HG03039 (cell line): ENCODE results near the gene HPCAL4.
A peak's percentile ranks its signal among the peaks of the same experiment; 100 is the strongest.

Experiments used
- ATAC-seq: cut with Tn5 transposase; IDR thresholded peaks from one replicate; pipeline ENCODE4 v1.9.1; 2021; ENCODE audit warnings: mild to moderate bottlenecking, moderate library complexity; ENCODE audit not compliant: unreplicated experiment

HPCAL4 gene

GRCh38 chr1:39691383-39692151 lies at the start of gene HPCAL4:
Gene HPCAL4 (minus strand): TSS chr1:39691433. CDS start chr1:39684603, 6,830 bp downstream.
- peak; percentile 72 for ATAC-seq

DNA sequence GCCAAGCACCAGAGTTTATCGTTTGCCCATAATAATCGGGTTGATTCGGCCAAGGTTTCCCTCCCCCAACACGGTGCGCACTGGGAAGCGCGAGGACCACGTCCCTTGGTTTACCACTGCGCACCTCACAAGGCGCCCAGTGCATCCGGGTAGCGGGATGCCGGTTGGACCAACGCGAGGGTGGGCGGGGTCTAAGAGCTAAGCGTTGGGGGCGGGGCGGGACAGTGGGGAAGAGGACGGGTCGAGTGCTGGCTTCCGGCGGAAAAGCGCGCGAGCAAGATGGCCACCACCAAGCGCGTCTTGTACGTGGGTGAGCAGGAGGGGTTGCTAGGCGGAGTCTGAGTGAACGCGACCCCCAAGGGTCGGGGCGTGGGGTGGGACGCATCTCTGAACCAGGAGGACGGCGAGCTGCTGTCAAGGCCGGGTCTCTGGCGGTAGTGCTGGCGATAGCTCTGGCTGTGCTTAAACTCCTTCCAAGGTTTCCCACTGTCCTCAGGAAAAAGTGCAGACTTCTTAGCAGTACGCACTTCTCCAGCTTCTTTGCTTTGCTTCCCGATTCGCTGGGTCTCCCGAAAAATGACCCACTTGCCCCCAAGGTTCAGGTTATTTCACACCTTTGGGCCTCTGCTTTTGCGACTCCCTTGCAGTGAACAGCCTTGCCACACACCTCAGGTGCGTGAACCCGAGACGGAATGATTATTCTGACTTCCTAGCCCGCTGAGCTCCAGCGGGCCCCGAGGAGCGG lies 47.6 kb upstream of the HPCAL4 start, which contains the start of gene PPIE:
TSS of gene PPIE (plus strand) at position 261 of the 745 bp plus-strand sequence. CDS start at position 280, 19 bp downstream.
- peak; percentile 82 for ATAC-seq

DNA sequence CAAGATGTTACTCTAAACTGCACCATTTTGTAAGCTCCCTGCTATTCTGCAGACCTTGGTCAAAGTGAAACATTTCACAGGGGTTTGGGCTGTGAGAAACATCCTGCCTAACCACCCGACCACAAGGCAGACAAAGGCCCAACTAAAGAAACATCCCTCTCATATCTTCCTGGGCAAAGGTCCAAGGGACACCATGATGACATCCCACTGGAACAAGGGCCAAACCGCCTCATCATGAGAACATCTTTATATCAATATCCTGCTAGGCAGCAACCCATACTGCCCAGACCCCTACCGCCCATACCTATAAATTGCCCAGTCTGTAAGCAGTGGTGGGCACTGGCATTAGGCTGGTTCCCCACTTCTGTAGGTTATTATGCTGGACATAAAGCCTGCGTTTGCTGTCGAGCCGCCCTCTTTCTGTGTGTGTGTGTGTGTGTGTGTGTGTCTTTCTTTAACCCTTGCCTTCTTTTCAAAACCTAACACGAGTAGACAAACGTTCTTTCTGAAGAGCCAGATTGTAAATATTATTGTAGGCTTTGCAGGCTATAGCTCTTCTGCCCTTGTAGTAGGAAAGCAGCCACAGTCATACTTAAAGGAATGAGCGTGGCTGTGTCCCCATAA lies 46.4 kb upstream of the HPCAL4 start:
- ATAC-seq: no peak

DNA sequence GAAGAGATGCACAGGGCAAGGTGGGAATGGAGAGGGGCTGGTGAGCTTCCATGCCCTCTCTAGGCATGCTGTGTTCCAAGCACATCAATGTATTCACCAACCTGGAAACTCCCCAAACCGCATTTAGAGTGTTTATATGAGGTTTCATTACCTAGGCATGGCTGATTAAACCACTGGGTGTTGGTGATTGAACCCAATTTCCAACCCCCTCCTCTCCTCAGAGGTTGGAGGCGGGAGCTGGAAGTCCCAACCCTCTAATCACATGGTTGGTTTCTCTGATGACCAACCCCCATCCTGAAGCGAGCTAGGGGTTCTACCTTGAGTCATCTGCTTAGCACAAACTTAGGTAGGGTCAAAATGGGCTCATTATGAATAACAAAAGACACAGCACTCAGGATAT lies 44.5 kb upstream of the HPCAL4 start:
- no peak for ATAC-seq

DNA sequence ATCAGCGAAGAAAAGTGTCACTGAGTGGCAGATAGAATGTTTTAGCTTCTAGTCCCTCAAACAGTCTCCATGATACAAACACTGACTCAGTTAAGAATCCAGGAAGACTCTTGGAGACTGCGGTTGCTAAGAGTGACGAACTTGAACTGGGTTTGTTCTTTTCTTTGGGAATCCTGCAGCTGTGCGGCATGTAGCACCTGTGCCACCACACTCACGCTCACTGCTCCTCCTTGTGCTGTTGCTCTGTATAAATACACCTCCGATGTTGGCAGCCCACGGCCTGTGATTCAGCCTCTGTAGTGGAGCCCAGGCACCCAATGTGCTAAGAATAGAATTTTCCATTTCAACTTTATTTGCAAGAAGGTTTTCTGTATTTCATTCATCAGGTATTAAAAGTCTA lies 41.9 kb upstream of the HPCAL4 start:
- ATAC-seq: no peak

- no peak for ATAC-seq
These were observed 41.5 kb upstream of the HPCAL4 start for GRCh38 chr1:39732730-39733129.

DNA sequence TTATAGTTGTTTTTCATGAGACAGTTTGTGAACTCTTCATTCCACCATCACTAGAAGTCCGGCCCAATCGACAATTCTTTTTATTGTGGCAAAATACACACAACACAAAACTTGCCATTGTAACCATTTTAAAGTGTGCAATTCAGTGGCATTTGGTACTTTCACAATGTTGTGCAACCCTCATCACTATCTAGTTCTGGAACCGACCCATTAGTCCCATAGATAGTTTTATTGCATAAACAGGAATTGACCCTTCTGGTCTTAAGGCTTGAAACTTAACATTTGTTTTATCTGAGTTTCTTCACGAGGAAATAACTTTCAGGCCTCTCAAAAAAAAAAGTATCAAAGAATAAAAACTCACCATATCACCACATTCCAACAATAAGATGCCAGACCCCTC lies 38.6 kb upstream of the HPCAL4 start:
- ATAC-seq: no peak

GRCh38 chr1:39729030-39729429 lies 37.8 kb upstream of the HPCAL4 start:
- ATAC-seq: no peak

DNA sequence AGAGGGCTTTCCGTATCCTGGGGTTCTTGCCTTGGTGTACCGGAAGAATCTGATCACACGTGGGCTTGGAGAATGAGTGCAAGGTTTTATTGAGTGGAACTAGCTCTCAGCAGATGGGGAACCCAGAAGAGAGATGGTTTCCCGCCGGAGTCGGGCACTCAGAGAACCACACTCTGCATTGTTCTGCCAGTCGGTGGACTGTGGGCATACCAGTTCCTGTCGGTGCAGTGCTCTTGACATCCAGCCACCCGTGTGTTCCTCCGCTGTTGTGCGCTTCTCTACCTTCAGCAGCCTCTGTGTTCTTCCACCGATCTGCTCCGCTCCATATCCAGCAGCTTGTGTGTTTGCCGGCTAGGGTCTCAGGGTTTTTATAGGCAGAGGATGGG lies 36.7 kb upstream of the HPCAL4 start:
- no peak for ATAC-seq

DNA sequence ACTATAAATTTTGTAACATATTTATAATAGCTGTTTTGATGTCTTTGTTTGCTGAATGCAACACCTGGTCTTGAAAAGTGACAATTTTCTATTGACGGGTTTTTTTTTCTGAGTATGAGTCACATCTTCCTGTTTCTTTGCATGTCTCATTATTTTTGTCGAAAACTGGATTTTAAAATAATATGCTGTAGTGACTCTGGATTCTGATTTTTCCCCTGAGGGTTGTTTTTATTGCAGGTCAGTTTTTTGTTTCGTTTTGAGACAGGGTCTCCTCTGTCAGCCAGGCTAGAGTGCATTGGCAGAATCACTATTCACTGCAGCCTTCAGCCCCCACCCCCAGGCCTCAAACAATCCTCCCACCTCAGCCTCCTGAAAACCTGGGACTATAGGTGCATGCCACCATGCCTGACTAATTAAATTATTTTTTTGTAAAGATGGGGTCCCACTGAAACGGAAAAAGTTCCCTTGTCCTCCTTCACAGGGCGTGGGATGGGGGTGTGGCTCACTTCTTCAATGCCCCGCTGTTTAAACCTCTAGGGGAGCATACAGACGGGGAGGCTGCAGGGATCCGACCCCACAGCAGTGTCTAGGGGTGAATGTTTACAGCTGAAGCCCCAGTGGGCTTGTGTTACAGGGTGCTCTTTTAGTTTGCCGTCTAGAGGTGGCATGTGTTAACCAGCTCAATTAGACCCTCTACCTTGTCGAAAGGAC lies 36.1 kb upstream of the HPCAL4 start:
- no peak for ATAC-seq

GRCh38 chr1:39726600-39726999 lies 35.4 kb upstream of the HPCAL4 start:
- ATAC-seq: no peak

DNA sequence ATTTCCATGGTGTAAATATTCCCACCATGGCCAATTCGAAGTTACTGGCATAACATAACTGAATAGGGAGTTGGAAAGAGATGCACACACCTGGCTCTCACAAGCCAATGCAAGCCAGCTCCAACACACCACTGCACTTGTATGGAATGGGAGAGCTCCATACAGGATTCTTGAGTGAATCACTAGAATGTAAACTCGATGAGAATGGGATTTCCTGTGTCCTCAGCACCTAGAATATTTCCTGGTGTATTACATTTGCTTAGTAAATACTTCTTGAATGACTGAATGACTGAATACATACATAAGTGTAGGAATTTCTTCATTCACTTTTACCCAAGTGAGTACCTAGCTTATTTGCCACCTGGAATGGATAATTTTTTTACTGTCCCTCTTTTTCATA lies 31.3 kb upstream of the HPCAL4 start:
- ATAC-seq: no peak

DNA sequence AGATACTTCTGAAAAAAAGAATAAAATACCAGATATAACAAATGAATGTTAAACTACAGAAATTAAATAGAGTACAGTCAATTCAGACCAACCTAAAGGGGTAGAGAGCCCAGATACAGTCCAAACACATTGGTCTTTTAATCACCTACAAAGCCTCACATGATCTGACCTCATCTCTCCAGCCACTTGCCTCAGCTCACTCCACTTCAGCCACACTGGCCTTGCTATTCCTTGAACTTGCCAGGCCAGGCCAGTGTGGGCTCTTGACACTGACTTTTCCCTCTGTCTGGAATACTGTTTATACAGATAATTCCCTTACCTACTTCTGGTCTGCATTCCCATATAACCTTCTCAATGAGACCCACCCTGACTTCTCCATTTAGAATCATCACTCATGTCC lies 30.4 kb upstream of the HPCAL4 start:
- ATAC-seq: no peak

GRCh38 chr1:39720094-39720999 lies 29.1 kb upstream of the HPCAL4 start:
- ATAC-seq: no peak

GRCh38 chr1:39717809-39718208 lies 26.6 kb upstream of the HPCAL4 start:
- ATAC-seq: no peak

DNA sequence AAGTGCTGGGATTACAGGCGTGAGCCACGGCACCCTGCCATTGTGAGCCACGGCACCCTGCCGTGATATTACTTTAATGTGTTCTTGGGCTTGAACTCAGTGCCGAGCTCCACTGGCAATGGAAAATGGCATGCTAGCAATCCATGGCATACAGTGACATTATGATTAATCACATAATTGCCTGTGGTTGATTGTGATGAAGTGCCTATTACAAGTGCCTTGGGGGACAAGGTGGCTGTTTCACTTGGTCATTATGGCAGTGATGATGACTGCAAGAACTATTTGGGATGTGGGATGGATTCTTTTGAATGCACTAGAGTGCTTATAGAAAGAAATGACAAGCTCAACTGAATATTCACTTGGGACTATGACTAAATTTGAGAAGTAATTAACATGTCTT lies 22.3 kb upstream of the HPCAL4 start:
- ATAC-seq: no peak

GRCh38 chr1:39711966-39712340 lies 20.7 kb upstream of the HPCAL4 start:
- no peak for ATAC-seq

- ATAC-seq: no peak
These were observed 20.1 kb upstream of the HPCAL4 start for GRCh38 chr1:39711104-39711965.

DNA sequence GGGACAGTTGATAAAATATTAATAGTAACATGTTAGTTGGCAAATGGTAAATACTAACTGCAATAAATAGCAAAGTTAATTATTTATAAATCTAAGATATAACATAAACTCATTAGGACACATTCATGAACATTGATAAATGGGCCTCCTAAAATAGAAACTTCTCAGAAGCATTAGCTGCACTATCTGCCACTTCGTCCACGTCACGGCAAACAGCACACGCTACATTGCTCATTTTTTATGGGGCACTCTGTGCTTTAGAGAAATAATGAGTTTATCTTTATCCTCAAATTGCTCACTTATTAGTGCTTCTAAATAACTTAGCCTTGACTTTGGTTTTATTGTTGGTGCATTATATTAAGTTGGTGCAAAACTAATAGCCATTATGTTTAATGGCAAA lies 16.3 kb upstream of the HPCAL4 start:
- no peak for ATAC-seq
